IMR-90 (cell line): ENCODE measurements around the gene ASPG. TPM values are rescaled to one million over a fixed set of nuclear protein-coding genes. Genes with fewer than 3 reads are reported as not detected.

Experiments
- ATAC-seq: fragments of 200-7000 bp; cut with Tn5 transposase; 2 replicates; pipeline ENCODE4 v1.9.1; 2020; ENCODE audit warnings: low read depth, mild to moderate bottlenecking, moderate library complexity
- BruUV-seq: library from RNA; stranded (reverse); fragments of 400-500 nt; replicated peaks from 2 replicates; lab custom pipeline; 2021; lab: Mats Ljungman, UMichigan
- CTCF ChIA-PET: fragments of 300-600 bp; formaldehyde crosslinking; extraction: SDS; loops from one replicate; lab custom pipeline; 2021; ENCODE audit warnings: antibody characterized with exemption; lab: Yijun Ruan, JAX
- POLR2A ChIA-PET: fragments of 300-600 bp; sonication (Branson Sonifier 250); formaldehyde crosslinking; loops from one replicate; lab custom pipeline; 2022; ENCODE audit warnings: antibody characterized with exemption; ENCODE audit not compliant: unreplicated experiment; lab: Charles Lee
- DNase-seq: peaks from one replicate; pipeline ENCODE4 v3.0.0; 2013
- H2AFZ ChIP-seq: replicated peaks from 2 replicates; pipeline ENCODE3; 2013; ENCODE audit warnings: low read length, mild to moderate bottlenecking; ENCODE audit not compliant: poor library complexity
- H2AK5ac ChIP-seq: 2 replicates; pipeline ENCODE4 v1.6.1; 2013; ENCODE audit warnings: low read depth, low read length, inconsistent platforms
- H2AK9ac ChIP-seq: replicated peaks from 2 replicates; pipeline ENCODE3; 2013; ENCODE audit warnings: mild to moderate bottlenecking, low read depth, low read length, moderate library complexity; ENCODE audit not compliant: poor library complexity
- H2BK120ac ChIP-seq: 2 replicates; pipeline ENCODE4 v1.6.1; 2013; ENCODE audit warnings: low read depth, low read length, inconsistent platforms
- H2BK15ac ChIP-seq: 3 replicates; pipeline ENCODE4 v1.6.1; 2013; ENCODE audit warnings: low read depth, low read length, inconsistent platforms
- H2BK20ac ChIP-seq: 2 replicates; pipeline ENCODE4 v1.6.1; 2013; ENCODE audit warnings: low read depth, mild to moderate bottlenecking, inconsistent platforms, low read length, moderate library complexity
- H2BK5ac ChIP-seq: 2 replicates; pipeline ENCODE4 v1.6.1; 2013; ENCODE audit warnings: mild to moderate bottlenecking, low read depth, low read length, inconsistent platforms; ENCODE audit not compliant: poor library complexity, severe bottlenecking
- H3K14ac ChIP-seq: replicated peaks from 2 replicates; pipeline ENCODE4 v1.6.1; 2013; ENCODE audit warnings: low read depth, low read length, inconsistent platforms
- H3K18ac ChIP-seq: 2 replicates; pipeline ENCODE4 v1.6.1; 2013; ENCODE audit warnings: low read depth, low read length, control low read depth
- H3K23ac ChIP-seq: 2 replicates; pipeline ENCODE4 v1.6.1; 2013; ENCODE audit warnings: low read depth, low read length, inconsistent platforms
- H3K27ac ChIP-seq: 2 replicates; pipeline ENCODE4 v1.5.1; 2013; ENCODE audit warnings: mild to moderate bottlenecking, control low read depth, low read length; ENCODE audit not compliant: insufficient read depth
- H3K27me3 ChIP-seq: 2 replicates; pipeline ENCODE4 v1.6.1; 2013; ENCODE audit warnings: low read length; ENCODE audit not compliant: control insufficient read depth, insufficient read depth
- H3K36me3 ChIP-seq: 2 replicates; pipeline ENCODE4 v1.6.1; 2013; ENCODE audit warnings: low read length, mixed read lengths; ENCODE audit not compliant: control insufficient read depth, insufficient read depth
- H3K4ac ChIP-seq: 2 replicates; pipeline ENCODE4 v1.6.1; 2013; ENCODE audit warnings: low read depth, low read length, inconsistent platforms
- H3K4me1 ChIP-seq: 2 replicates; pipeline ENCODE4 v1.6.1; 2013; ENCODE audit warnings: low read length, mixed read lengths; ENCODE audit not compliant: control insufficient read depth, insufficient read depth
- H3K4me2 ChIP-seq: 2 replicates; pipeline ENCODE4 v1.6.1; 2013; ENCODE audit warnings: low read depth, mild to moderate bottlenecking, control low read depth, low read length, moderate library complexity
- H3K4me3 ChIP-seq: 2 replicates; pipeline ENCODE4 v1.5.1; 2013; ENCODE audit warnings: low read depth, mild to moderate bottlenecking, control low read depth, low read length, moderate library complexity; ENCODE audit not compliant: insufficient read depth
- H3K56ac ChIP-seq: 2 replicates; pipeline ENCODE4 v1.6.1; 2013; ENCODE audit warnings: low read length, inconsistent platforms; ENCODE audit not compliant: insufficient read depth; ENCODE audit errors: extremely low read depth
- H3K79me1 ChIP-seq, 2 experiments: 2 replicates each; pipeline ENCODE4 v1.6.1; 2013; ENCODE audit warnings: low read length in 2 of 2, inconsistent platforms in 1 of 2, low read depth in 1 of 2
- H3K9ac ChIP-seq: 2 replicates; pipeline ENCODE4 v1.6.1; 2013; ENCODE audit warnings: low read depth, low read length, control low read depth
- H3K9me1 ChIP-seq: 2 replicates; pipeline ENCODE4 v1.6.1; 2013; ENCODE audit warnings: low read length, inconsistent platforms; ENCODE audit not compliant: insufficient read depth
- H3K9me3 ChIP-seq: 2 replicates; pipeline ENCODE4 v1.6.1; 2013; ENCODE audit warnings: low read length; ENCODE audit not compliant: control insufficient read depth, insufficient read depth
- H4K20me1 ChIP-seq: 2 replicates; pipeline ENCODE4 v1.6.1; 2013; ENCODE audit warnings: low read length, inconsistent platforms; ENCODE audit not compliant: insufficient read depth
- H4K5ac ChIP-seq: 2 replicates; pipeline ENCODE4 v1.6.1; 2013; ENCODE audit warnings: mild to moderate bottlenecking, low read depth, low read length, control low read depth
- H4K8ac ChIP-seq, 2 experiments: 2 replicates each; pipeline ENCODE4 v1.6.1; 2013; ENCODE audit warnings: low read depth in 2 of 2, low read length in 2 of 2, control low read depth in 1 of 2, inconsistent platforms in 1 of 2
- H4K91ac ChIP-seq: 2 replicates; pipeline ENCODE4 v1.6.1; 2013; ENCODE audit warnings: low read depth, low read length, inconsistent platforms; ENCODE audit not compliant: insufficient read depth
- RAD21 ChIP-seq: IDR thresholded peaks from 2 replicates; pipeline ENCODE4 v1.6.1; 2012; ENCODE audit warnings: low read length, improper control_type of control experiment
- WGBS, 2 experiments: methylation state at CpG; one replicate each; pipeline versions ENCODE4 v1.1.5 to v1.1.7; 2013; ENCODE audit warnings: missing lambda C conversion rate in 2 of 2; ENCODE audit not compliant: insufficient read length in 1 of 2; ENCODE audit errors: extremely low coverage in 2 of 2; 5-methylcytosine and 5-hydroxymethylcytosine counted together
- dilution Hi-C: fragments of 300-500 bp; cut with HindIII; formaldehyde crosslinking; loops from one replicate; pipeline ENCODE4 v1.14.3; 2018; ENCODE audit warnings: low sequenced_read_pairs; ENCODE audit not compliant: unreplicated experiment
- in situ Hi-C: fragments of 300-500 bp; cut with MboI; formaldehyde crosslinking; loops from 3 replicates; pipeline ENCODE4 v1.14.3; 2019; ENCODE audit warnings: low sequenced_read_pairs, inconsistent platforms, mixed read lengths
- intact Hi-C: fragments of 100-400 bp; cut with micrococcal nuclease; formaldehyde crosslinking; loops from 2 replicates; pipeline ENCODE4 v1.10.0; 2022
- polyA plus RNA-seq, 3 experiments: library from polyadenylated mRNA; depleted of rRNA; stranded (reverse); fragments of >200 nt; gene quantifications; 2 replicates each; pipeline ENCODE4 v1.2.3, GENCODE V29; 2012; ENCODE audit warnings: low replicate concordance in 1 of 3
- total RNA-seq: library from RNA; depleted of rRNA; stranded (reverse); fragments of >200 nt; gene quantifications from 2 replicates; pipeline ENCODE4 v1.2.3, GENCODE V29; 2012

The ASPG gene
- total and polyA plus RNA-seq, 2 of the 4 experiments (the other 2 are of a cell fraction): not detected

- no peak overlapping the region for H3K14ac ChIP-seq
- H3K4me3 ChIP-seq: no peak overlapping the region
- 57% methylated on average over 4 of the region's 15 CpGs; no CpG with 5 or more reads in 1 of the 2 experiments for WGBS, 2 experiments
- intact Hi-C loops: no loop called here
- no peak overlapping the region for H3K23ac ChIP-seq
- no TSS peak for BruUV-seq
- no peak overlapping the region for H3K18ac ChIP-seq
- no peak overlapping the region for H2BK120ac ChIP-seq
- no peaks in the 10 kb centered on the region for H3K9me3 ChIP-seq
- no peak overlapping the region for H2BK20ac ChIP-seq
- peak overlapping the region; percentile 24 for H2AK9ac ChIP-seq
- in situ Hi-C loops: loop anchor here (25.0 kb wide), 2 partner anchors 480 to 555 kb away; no protein-coding TSS in a partner anchor
- no peak overlapping the region for H2BK15ac ChIP-seq
- no peak overlapping the region for H3K27ac ChIP-seq
- DNase-seq (no peak), ATAC-seq (no peak)
- no peak overlapping the region for H4K91ac ChIP-seq
- ChIA-PET CTCF (no interaction called here), POLR2A (no interaction called here)
- no peaks in the 10 kb centered on the region for H3K79me1 ChIP-seq
- no peak overlapping the region for H2BK5ac ChIP-seq
- H3K4me2 ChIP-seq: no peak overlapping the region
- H4K8ac ChIP-seq: no peak overlapping the region
- H3K4me1 ChIP-seq: no peaks in the 10 kb centered on the region
- H3K9me1 ChIP-seq: no peaks in the 10 kb centered on the region
- H2AFZ ChIP-seq: no peak overlapping the region
- no peak overlapping the region for H2AK5ac ChIP-seq
- no peak overlapping the region for H3K56ac ChIP-seq
- H3K27me3 ChIP-seq: peaks cover 4% of the 10 kb centered on the region
- H4K5ac ChIP-seq: no peak overlapping the region
- no peaks in the 10 kb centered on the region for H4K20me1 ChIP-seq
- dilution Hi-C loops: no loop called here
- no peak overlapping the region for H3K9ac ChIP-seq
- no peak overlapping the region for H3K4ac ChIP-seq
- TF ChIP-seq RAD21: no peak
- no peaks in the 10 kb centered on the region for H3K36me3 ChIP-seq
Observed at GRCh38 chr14:104081951-104082464, 3.5 kb upstream of the ASPG start.
